ENCODE results near the gene MARS1.

DNA sequence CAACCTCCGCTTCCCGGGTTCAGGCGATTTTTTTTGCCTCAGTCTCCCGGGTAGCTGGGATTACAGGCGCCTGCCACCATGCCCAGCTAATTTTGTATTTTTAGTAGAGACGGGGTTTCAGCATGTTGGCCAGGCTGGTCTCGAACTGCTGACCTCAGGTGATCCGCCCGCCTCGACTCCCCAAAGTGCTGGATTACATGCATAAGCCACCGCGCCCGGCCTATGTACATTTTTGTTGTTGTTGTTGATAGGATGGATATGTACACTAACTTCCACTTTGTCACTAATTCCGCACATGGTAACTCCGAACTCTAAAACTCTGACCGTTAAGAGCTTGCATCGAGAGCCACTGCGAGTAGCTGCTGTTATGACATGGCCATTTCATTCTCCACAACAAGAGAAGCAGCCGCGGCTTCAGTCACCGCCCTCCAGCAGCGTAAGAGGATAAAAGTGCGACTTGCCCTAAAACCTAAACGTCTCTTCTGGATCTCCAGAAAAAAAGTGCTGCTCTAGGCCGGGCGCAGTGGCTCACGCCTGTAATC lies 742 bp upstream of the MARS1 start:
- TF ChIP-seq, protein P1, sequence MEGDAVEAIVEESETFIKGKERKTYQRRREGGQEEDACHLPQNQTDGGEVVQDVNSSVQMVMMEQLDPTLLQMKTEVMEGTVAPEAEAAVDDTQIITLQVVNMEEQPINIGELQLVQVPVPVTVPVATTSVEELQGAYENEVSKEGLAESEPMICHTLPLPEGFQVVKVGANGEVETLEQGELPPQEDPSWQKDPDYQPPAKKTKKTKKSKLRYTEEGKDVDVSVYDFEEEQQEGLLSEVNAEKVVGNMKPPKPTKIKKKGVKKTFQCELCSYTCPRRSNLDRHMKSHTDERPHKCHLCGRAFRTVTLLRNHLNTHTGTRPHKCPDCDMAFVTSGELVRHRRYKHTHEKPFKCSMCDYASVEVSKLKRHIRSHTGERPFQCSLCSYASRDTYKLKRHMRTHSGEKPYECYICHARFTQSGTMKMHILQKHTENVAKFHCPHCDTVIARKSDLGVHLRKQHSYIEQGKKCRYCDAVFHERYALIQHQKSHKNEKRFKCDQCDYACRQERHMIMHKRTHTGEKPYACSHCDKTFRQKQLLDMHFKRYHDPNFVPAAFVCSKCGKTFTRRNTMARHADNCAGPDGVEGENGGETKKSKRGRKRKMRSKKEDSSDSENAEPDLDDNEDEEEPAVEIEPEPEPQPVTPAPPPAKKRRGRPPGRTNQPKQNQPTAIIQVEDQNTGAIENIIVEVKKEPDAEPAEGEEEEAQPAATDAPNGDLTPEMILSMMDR (IDR thresholded peaks at IDR 0.05), result no peak
- no peak for TF ChIP-seq EP300 (IDR thresholded peaks at IDR 0.05)
- TF ChIP-seq POLR2AphosphoS5 (IDR thresholded peaks at IDR 0.05), result no peak
- TF ChIP-seq POLR2A (IDR thresholded peaks at IDR 0.05; ENCODE audit: low read depth), result no peak

Measured in esophagus muscularis mucosa (tissue), 4 donors.